Measurements from ENCODE around the gene WDR82. TPM values are rescaled to one million over a fixed set of nuclear protein-coding genes. Genes with fewer than 3 reads are reported as not detected.
A peak's percentile ranks its signal among the peaks of the same experiment; 100 is the strongest.

Gene WDR82, protein sequence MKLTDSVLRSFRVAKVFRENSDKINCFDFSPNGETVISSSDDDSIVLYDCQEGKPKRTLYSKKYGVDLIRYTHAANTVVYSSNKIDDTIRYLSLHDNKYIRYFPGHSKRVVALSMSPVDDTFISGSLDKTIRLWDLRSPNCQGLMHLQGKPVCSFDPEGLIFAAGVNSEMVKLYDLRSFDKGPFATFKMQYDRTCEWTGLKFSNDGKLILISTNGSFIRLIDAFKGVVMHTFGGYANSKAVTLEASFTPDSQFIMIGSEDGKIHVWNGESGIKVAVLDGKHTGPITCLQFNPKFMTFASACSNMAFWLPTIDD
- total RNA-seq = 100 to 1,000 TPM; 131 TPM

DNA sequence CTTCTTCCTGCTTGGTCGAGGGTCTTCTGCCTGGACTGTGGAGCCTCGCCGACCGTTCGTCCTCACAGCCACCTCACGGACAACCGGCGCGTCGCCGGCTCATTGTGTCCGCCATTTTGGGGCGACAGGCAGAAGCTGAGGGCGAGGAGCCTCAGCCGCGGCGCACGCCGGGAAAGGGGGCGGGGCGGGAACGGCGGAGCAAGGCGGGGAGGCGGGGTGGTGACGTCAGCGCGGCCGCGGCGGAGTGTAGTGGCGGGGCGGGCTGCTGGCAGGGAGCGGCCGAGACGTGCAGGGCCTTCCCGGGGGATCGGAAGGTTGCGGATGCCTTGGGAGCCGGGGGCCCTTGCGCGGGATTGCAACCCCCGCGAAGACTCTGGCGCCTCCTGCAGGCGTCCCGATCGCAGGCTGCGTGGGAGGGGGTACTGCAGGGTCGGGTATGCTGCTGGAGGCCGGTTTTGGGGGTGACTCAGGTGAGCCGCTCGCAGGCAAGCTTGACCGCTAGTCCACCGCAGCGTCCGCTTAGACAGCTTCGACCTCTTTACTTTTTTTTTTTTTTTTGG is at the start of gene WDR82:
WDR82 (minus strand) TSS at position 140 of the 560 bp plus-strand sequence. CDS start 288 bp downstream, outside the sequence.
- H3K4me3 Mint-ChIP-seq = peak within 1 kb of the TSS; percentile 100
- peak; percentile 79 for ATAC-seq
- peaks cover 56% of the 10 kb centered on the region for H3K4me1 Mint-ChIP-seq (ENCODE audit: low read depth)
- peak within 1 kb of the TSS; percentile 99 for H3K27ac Mint-ChIP-seq
- peaks cover 67% of the 10 kb centered on the region for H3K36me3 Mint-ChIP-seq (ENCODE audit: low read depth)
- ChIA-PET POLR2A (interaction anchor here (0.7 to 15.7 kb wide), 14 partner anchors 8 to 225 kb away, joined by 3 to 400 read pairs (median 7); partner anchors contain the start of genes GLYCTK, PPM1M, TLR9 and TWF2), CTCF (interaction anchor here (0.7 to 9.4 kb wide), 16 partner anchors 10 to 278 kb away, joined by 3 to 143 read pairs (median 4); partner anchors contain the start of genes GLYCTK, PPM1M, SEMA3G and TWF2)
- no peaks in the 10 kb centered on the region for H3K27me3 Mint-ChIP-seq (ENCODE audit: low read depth)
- DNase-seq = peak; percentile 98
- no peaks in the 10 kb centered on the region for H3K9me3 Mint-ChIP-seq (ENCODE audit: insufficient read depth)

DNA sequence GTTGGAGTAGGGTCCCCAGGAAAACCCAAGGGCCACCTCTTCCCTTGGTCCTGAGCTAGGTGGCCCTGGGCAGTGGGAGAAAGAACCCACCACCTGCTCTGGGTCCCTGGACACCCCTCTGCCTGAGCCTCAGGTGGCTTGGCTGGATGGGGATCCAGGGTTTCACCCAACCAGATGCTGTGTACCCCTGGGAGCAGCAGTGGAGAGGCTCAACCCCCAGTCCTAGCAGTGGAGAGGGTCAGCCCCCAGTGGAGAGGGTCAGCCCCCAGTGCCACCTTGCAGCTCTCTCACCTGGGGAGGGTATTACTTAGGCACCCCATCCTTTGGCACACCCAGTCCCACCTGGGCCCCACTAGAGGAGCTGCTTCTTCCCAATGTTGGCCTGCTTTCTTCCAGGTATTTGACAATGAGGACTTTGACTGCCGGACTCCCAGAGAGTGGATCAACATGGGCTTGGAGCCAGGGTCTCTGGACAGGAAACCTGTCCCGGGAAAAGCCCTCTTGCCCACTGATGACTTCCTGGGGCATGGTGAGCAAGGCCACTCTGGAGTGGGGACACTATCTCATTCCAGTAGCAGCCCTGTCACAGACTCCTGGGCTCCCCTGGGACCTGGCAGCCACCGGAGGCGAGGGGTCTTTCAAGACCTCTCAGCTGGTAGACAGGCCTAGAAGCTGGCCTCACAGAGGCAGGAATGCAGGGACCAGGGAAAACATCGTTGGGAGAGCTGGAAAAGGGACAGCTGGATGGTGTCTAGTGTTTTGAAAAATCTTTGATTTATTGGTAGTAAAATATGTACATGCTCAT is 49.2 kb upstream of the WDR82 start:
- Mint-ChIP-seq H3K9me3 (ENCODE audit: insufficient read depth) (no peaks in the 10 kb centered on the region), H3K4me3 (no peak overlapping the region), H3K36me3 (ENCODE audit: low read depth) (peaks cover 2% of the 10 kb centered on the region), H3K27me3 (ENCODE audit: low read depth) (no peaks in the 10 kb centered on the region), H3K4me1 (ENCODE audit: low read depth) (no peaks in the 10 kb centered on the region), H3K27ac (no peak overlapping the region)
- ChIA-PET POLR2A (interaction anchor here (0.6 to 1.0 kb wide), 3 partner anchors 13 to 50 kb away, joined by 3 to 4 read pairs (median 3); no protein-coding TSS in a partner anchor), CTCF (interaction anchor here (1.0 to 2.7 kb wide), 2 partner anchors 11 to 22 kb away, joined by 3 to 15 read pairs; no protein-coding TSS in a partner anchor)
- DNase-seq (no peak), ATAC-seq (no peak)

DNA sequence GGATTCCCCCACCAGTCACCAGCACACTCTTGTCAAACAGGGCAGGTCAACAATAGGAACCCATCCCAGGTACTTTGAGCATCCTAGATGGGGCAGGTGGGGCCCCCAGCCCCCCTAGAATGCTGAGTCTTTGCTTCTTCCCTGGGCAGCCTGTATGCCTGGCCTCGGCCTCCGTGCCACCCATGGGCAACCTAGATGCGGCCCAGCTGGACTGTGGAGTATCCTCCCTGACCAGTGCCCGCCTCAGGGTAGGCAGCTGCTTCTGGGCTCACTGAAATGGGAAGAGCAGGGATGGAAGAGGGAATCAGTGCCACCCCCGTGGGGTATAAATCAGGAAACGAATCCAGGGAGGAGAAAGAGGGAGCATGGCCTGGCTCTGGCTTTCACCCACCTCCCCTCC is 48.5 kb upstream of the WDR82 start:
- Mint-ChIP-seq H3K27me3 (ENCODE audit: low read depth) (no peaks in the 10 kb centered on the region), H3K4me1 (ENCODE audit: low read depth) (no peaks in the 10 kb centered on the region), H3K4me3 (no peak overlapping the region), H3K27ac (no peak overlapping the region), H3K9me3 (ENCODE audit: insufficient read depth) (no peaks in the 10 kb centered on the region), H3K36me3 (ENCODE audit: low read depth) (no peaks in the 10 kb centered on the region)
- ATAC-seq (no peak), DNase-seq (no peak)
- ChIA-PET POLR2A (interaction anchor here (0.6 to 1.0 kb wide), 2 partner anchors 12 to 49 kb away, joined by 3 to 4 read pairs; no protein-coding TSS in a partner anchor), CTCF (interaction anchor here (2.7 kb wide), 1 partner anchor 12 kb away, joined by 15 read pairs; no protein-coding TSS in a partner anchor)

DNA sequence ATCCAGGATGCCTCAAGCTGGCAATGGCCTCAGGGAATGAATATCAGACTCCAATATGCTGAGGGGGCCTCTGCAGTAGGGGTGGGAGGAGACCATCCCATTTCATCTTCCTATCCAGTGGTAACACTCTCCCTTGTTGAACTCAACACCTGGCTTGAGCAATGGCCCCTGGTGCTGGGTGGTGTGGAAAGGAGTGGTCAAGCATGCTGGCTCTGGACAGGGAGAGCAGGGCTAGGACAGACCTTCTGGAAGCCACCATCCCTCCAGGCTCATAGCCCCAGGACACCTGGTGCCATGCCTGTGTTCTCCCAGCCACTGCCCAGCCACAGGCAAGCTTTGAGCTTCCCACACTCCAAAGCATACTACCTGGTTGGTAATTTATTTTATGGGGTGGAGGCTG is 47.2 kb upstream of the WDR82 start:
- DNase-seq (no peak), ATAC-seq (no peak)
- Mint-ChIP-seq H3K27ac (no peak overlapping the region), H3K4me3 (no peak overlapping the region), H3K36me3 (ENCODE audit: low read depth) (no peaks in the 10 kb centered on the region), H3K4me1 (ENCODE audit: low read depth) (no peaks in the 10 kb centered on the region), H3K27me3 (ENCODE audit: low read depth) (no peaks in the 10 kb centered on the region), H3K9me3 (ENCODE audit: insufficient read depth) (no peaks in the 10 kb centered on the region)
- ChIA-PET POLR2A (no interaction called here), CTCF (no interaction called here)

DNA sequence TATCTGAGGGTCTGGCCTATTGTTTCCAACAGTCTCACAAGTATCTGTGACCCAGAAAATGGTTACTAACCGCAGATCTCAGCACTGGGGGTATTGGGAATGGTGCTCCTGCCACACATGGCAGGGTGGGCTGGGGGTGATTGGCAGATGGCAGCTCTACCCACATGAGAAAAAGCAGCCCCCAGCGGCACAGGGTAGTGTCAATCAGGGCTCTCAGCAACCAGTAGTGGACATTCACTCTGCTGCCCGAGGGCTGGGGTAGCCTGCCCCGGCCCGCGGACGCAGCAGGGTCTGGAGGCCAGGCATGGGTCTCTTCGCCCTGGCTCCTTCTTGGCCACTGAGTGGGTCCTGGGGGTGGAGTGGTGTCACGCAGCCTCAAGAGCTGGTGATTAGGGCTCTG is 46.2 kb upstream of the WDR82 start:
- no peaks in the 10 kb centered on the region for H3K27me3 Mint-ChIP-seq (ENCODE audit: low read depth)
- no peak overlapping the region for H3K27ac Mint-ChIP-seq
- H3K4me1 Mint-ChIP-seq (ENCODE audit: low read depth) = no peaks in the 10 kb centered on the region
- DNase-seq (no peak), ATAC-seq (no peak)
- no peaks in the 10 kb centered on the region for H3K36me3 Mint-ChIP-seq (ENCODE audit: low read depth)
- ChIA-PET CTCF (interaction anchor here (0.9 kb wide), 1 partner anchor 14 kb away, joined by 3 read pairs; no protein-coding TSS in a partner anchor), POLR2A (no interaction called here)
- H3K4me3 Mint-ChIP-seq = no peak overlapping the region
- no peaks in the 10 kb centered on the region for H3K9me3 Mint-ChIP-seq (ENCODE audit: insufficient read depth)

DNA sequence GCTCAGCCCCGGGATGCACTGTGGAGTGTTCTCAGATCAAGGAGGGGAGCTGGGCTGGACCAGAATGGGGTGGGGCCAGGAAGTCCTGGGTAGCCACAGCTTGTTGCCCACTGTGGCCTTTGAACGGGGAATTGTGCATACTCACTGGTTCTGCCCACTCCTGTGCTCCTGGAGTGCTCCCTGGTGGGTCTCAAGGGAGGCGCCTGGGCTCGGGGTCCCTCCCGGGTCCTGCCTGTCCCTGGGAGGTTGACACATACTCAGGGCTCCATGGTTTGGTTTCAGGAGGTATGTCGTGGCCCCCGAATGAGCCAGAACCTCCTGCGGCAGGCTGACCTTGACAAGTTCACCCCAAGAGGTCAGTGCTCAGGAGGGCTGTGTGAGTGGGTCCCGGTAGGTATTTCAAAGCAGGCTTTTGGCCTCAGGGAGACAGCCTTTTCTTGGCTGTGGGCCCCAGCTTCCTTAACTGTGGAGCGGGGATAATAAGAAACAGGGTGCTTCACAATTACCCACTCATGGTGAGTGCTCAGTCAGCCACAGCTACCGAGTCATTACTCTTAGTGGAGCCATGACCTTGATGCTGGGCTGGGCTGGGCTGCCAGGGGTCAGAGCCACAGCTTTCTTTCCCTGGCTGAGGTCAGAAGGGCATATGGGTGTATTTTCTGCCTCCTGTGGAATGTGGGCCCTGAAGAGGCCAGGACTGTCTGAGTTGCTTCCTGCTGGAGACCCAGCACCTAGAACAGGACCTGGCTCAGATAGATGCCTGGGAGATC is 45.3 kb upstream of the WDR82 start:
- Mint-ChIP-seq H3K9me3 (ENCODE audit: insufficient read depth) (no peaks in the 10 kb centered on the region), H3K4me1 (ENCODE audit: low read depth) (no peaks in the 10 kb centered on the region), H3K4me3 (no peak overlapping the region), H3K27ac (no peak overlapping the region), H3K27me3 (ENCODE audit: low read depth) (no peaks in the 10 kb centered on the region), H3K36me3 (ENCODE audit: low read depth) (no peaks in the 10 kb centered on the region)
- ChIA-PET POLR2A (no interaction called here), CTCF (interaction anchor here (0.9 kb wide), 1 partner anchor 15 kb away, joined by 3 read pairs; no protein-coding TSS in a partner anchor)
- DNase-seq (no peak), ATAC-seq (no peak)

DNA sequence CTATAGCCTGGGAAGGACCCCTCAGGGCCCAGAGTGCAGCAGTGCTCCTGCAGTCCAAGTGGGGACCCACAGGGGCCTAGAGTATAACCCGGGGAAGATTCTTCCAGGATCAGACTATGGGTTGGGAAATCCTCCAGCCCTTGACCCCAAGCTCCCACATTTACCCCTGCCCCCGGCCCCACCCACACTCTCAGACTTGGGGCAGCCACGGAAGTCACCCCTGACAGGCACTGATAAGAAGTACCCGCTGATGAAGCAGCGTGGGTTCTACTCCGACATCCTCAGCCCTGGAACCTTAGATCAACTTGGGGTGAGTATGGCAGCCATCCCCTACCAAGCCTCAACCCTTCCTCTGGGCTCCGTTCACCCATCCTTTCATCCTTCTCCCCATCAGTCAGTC is 44.0 kb upstream of the WDR82 start:
- Mint-ChIP-seq H3K27ac (no peak overlapping the region), H3K4me1 (ENCODE audit: low read depth) (peaks cover 8% of the 10 kb centered on the region), H3K36me3 (ENCODE audit: low read depth) (no peaks in the 10 kb centered on the region), H3K27me3 (ENCODE audit: low read depth) (no peaks in the 10 kb centered on the region), H3K4me3 (no peak overlapping the region), H3K9me3 (ENCODE audit: insufficient read depth) (no peaks in the 10 kb centered on the region)
- ATAC-seq (no peak), DNase-seq (no peak)
- CTCF ChIA-PET = interaction anchor here (6.6 kb wide), 1 partner anchor 16 kb away, joined by 41 read pairs; no protein-coding TSS in a partner anchor
- POLR2A ChIA-PET = no interaction called here

DNA sequence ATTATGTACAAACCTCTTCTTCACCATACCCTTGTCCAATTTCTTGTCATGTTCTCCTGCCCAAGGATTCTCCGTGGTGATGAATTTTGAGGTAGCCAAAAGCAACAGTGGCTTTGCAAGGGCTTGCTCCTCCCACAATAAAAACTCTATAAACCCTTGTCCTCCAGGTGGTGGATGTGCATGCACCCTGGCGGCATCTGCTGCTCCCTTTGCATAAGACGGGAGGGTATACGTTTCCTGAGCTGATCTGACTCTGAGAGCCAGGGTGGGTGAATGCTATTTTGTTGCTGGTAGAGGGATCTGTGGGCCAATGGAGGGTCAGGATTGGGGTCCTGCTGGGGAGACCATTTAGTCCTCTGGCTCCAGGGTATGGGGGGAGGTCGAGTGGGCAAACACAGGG is 43.0 kb upstream of the WDR82 start:
- no peak for DNase-seq
- Mint-ChIP-seq H3K4me1 (ENCODE audit: low read depth) (peaks cover 16% of the 10 kb centered on the region), H3K27ac (no peak overlapping the region)

DNA sequence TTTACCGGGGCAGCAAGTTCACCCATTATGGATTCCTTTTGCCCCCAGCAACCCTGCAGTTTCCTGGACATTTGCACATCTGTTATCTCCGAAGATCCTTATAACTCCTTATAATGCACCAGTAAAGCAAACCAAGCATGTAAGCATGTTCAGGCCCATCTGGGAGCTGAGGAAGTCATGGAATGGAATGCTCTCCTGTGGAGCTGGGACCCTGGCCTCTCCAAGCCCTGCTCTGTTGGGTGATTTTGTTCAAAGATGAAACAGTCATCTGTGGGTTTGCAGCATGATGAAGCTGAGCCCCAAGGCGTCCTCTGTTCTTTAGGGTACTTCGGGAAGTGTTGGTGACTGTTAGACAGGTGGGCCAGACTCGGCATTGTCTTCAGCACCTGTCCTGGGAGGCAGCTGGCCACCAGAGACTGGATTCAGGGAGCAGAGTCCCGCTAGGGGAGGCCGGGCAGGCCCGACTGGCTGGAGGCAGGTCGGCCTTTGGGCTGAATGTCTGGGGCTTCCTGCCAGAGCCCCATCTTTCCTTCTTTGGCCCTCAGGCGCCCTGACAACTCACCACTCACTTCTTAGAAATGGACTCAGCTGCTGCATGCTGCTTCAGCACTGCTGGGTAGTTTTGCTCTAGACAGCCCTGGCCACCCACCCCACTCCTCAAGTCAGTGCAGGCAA is 41.6 kb upstream of the WDR82 start:
- DNase-seq (no peak), ATAC-seq (no peak)
- Mint-ChIP-seq H3K4me1 (ENCODE audit: low read depth) (peaks cover 16% of the 10 kb centered on the region), H3K27me3 (ENCODE audit: low read depth) (no peaks in the 10 kb centered on the region), H3K36me3 (ENCODE audit: low read depth) (no peaks in the 10 kb centered on the region), H3K4me3 (no peak overlapping the region), H3K9me3 (ENCODE audit: insufficient read depth) (no peaks in the 10 kb centered on the region), H3K27ac (no peak overlapping the region)
- ChIA-PET CTCF (interaction anchor here (0.8 to 6.6 kb wide), 2 partner anchors 19 to 80 kb away, joined by 3 to 41 read pairs; no protein-coding TSS in a partner anchor), POLR2A (interaction anchor here (1.6 kb wide), 1 partner anchor 41 kb away, joined by 4 read pairs; the partner anchor contains the start of gene WDR82)

More for the DNA sequence above, 43.0 kb upstream of the WDR82 start:
- H3K4me3 Mint-ChIP-seq = no peak overlapping the region
- ATAC-seq = no peak
- POLR2A ChIA-PET = no interaction called here
- no peaks in the 10 kb centered on the region for H3K27me3 Mint-ChIP-seq (ENCODE audit: low read depth)
- CTCF ChIA-PET = interaction anchor here (6.6 kb wide), 1 partner anchor 17 kb away, joined by 41 read pairs; no protein-coding TSS in a partner anchor
- no peaks in the 10 kb centered on the region for H3K36me3 Mint-ChIP-seq (ENCODE audit: low read depth)
- no peaks in the 10 kb centered on the region for H3K9me3 Mint-ChIP-seq (ENCODE audit: insufficient read depth)

DNA sequence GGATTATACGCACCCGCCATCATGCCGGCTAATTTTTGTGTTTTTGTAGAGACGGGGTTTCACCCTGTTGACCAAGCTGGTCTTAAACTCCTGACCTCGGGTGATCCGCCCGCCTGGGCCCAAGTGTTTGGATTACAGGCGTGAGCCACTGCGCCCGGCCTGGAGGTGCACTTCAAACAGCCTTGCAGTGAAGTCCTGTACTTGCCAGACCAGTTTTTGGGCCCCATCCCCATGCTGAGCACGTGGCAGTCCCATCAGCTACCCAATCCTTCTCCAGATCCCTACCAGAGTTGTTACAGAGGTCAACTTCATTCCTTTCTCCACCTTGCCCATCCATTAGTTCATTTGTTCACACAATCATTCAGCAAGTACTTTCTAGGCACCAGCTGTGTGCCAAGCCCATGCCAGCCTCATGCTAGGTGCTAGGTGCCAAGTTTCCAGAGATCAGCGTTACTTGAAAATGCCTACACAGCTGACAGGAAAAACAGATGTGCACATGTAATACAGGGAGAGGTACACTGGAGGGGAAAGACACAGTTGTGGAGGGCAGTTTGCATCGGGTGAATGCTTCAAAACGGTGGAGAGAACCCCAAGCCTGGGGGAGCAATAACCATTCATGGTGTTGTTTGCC is 39.9 kb upstream of the WDR82 start:
- CTCF ChIA-PET = interaction anchor here (1.0 to 6.6 kb wide), 3 partner anchors 21 to 94 kb away, joined by 3 to 41 read pairs (median 6); no protein-coding TSS in a partner anchor
- POLR2A ChIA-PET = interaction anchor here (0.6 kb wide), 1 partner anchor 11 kb away, joined by 4 read pairs; no protein-coding TSS in a partner anchor
- Mint-ChIP-seq H3K27ac (no peak overlapping the region), H3K27me3 (ENCODE audit: low read depth) (no peaks in the 10 kb centered on the region), H3K4me3 (no peak overlapping the region), H3K36me3 (ENCODE audit: low read depth) (no peaks in the 10 kb centered on the region), H3K9me3 (ENCODE audit: insufficient read depth) (no peaks in the 10 kb centered on the region), H3K4me1 (ENCODE audit: low read depth) (peaks cover 19% of the 10 kb centered on the region)
- DNase-seq (no peak), ATAC-seq (no peak)

Data from activated CD8-positive, alpha-beta T cell treated with anti-CD3 and anti-CD28 coated beads, Interleukin-2, amount 10 ng/mL, durations not matched to agents 7 days and 5 days (primary cell).